Measurements from ENCODE around the gene CLDN5. TPM values are rescaled to one million over a fixed set of nuclear protein-coding genes. Genes with fewer than 3 reads are reported as not detected.

The CLDN5 gene
- total and polyA plus RNA-seq, 2 experiments from 2014 or later: 2.0 to 3.2 TPM

GRCh38 chr22:19550382-19550781, 26.2 kb upstream of the CLDN5 start:
- peaks cover 2% of the 10 kb centered on the region; the same call in 2 of the 3 replicates for H3K9me3 Mint-ChIP-seq
- Histone ChIP-seq H3K36me3 (ENCODE audit: insufficient read depth) (no peaks in the 10 kb centered on the region), H3K4me2 (no peak overlapping the region), H3K9me2 (ENCODE audit: insufficient read depth) (no peaks in the 10 kb centered on the region), H3K4me3 (no peak overlapping the region), H3K4me1 (ENCODE audit: insufficient read depth) (no peaks in the 10 kb centered on the region; the same call in 1 of the 2 replicates), H3F3A (replicated peaks; ENCODE audit: low read depth) (no peaks in the 10 kb centered on the region), H4K20me1 (replicated peaks; ENCODE audit: insufficient read depth) (no peaks in the 10 kb centered on the region), H2AFZ (no peak overlapping the region), H3K27me3 (ENCODE audit: insufficient read depth) (no peaks in the 10 kb centered on the region), H3K79me2 (replicated peaks; ENCODE audit: insufficient read depth) (no peaks in the 10 kb centered on the region), H3K27ac (ENCODE audit: low read depth) (no peak overlapping the region)
- H3K27ac Mint-ChIP-seq: no peak overlapping the region
- H3K4me1 Mint-ChIP-seq: peaks cover 10% of the 10 kb centered on the region; the same call in 2 of the 3 replicates
- no peaks in the 10 kb centered on the region for H3K36me3 Mint-ChIP-seq (ENCODE audit: low read depth)
- ATAC-seq (no peak), DNase-seq (ENCODE audit: low spot score) (no peak)
- no peak overlapping the region for H3K4me3 Mint-ChIP-seq
- peaks cover 9% of the 10 kb centered on the region for H3K27me3 Mint-ChIP-seq (ENCODE audit: insufficient read depth, low read depth, poor library complexity)
- TF ChIP-seq CREB1 (CRISPR knock-in tag; IDR thresholded peaks at IDR 0.05; ENCODE audit: low read depth) (no peak), ZNF114 (CRISPR knock-in tag; IDR thresholded peaks at IDR 0.05) (no peak), ETS1 (IDR thresholded peaks at IDR 0.05) (no peak), JUNB (IDR thresholded peaks at IDR 0.05; ENCODE audit: unreplicated experiment) (no peak), EZH2 (IDR thresholded peaks at IDR 0.05; ENCODE audit: low read depth, unreplicated experiment) (no peak), POLR2AphosphoS5 (IDR thresholded peaks at IDR 0.05; ENCODE audit: low read depth) (no peak), NANOG (IDR thresholded peaks at IDR 0.05; ENCODE audit: borderline replicate concordance) (no peak)

GRCh38 chr22:19549428-19549827, 25.2 kb upstream of the CLDN5 start:
- Histone ChIP-seq H3K79me2 (replicated peaks; ENCODE audit: insufficient read depth) (no peaks in the 10 kb centered on the region), H3K4me2 (no peak overlapping the region), H2AFZ (no peak overlapping the region), H3K9me2 (ENCODE audit: insufficient read depth) (no peaks in the 10 kb centered on the region), H4K20me1 (replicated peaks; ENCODE audit: insufficient read depth) (no peaks in the 10 kb centered on the region), H3K27me3 (ENCODE audit: insufficient read depth) (no peaks in the 10 kb centered on the region), H3K36me3 (ENCODE audit: insufficient read depth) (no peaks in the 10 kb centered on the region), H3K4me3 (no peak overlapping the region), H3K27ac (ENCODE audit: low read depth) (no peak overlapping the region), H3F3A (replicated peaks; ENCODE audit: low read depth) (no peaks in the 10 kb centered on the region), H3K4me1 (ENCODE audit: insufficient read depth) (no peaks in the 10 kb centered on the region; the same call in 1 of the 2 replicates)
- Mint-ChIP-seq H3K27me3 (ENCODE audit: insufficient read depth, low read depth, poor library complexity) (peaks cover 9% of the 10 kb centered on the region), H3K9me3 (peaks cover 2% of the 10 kb centered on the region; the same call in 2 of the 3 replicates), H3K4me3 (no peak overlapping the region), H3K27ac (no peak overlapping the region), H3K4me1 (peaks cover 5% of the 10 kb centered on the region; the same call in 2 of the 3 replicates), H3K36me3 (ENCODE audit: low read depth) (no peaks in the 10 kb centered on the region)
- TF ChIP-seq REST (IDR thresholded peaks at IDR 0.05; ENCODE audit: unreplicated experiment): no peak
- ATAC-seq (no peak), DNase-seq (ENCODE audit: low spot score) (no peak)
